Spleen (tissue), 11 donors: ENCODE measurements around the gene CYP4A11. TPM values are rescaled to one million over a fixed set of nuclear protein-coding genes. Genes with fewer than 3 reads are reported as not detected.
"Not testable (repeated sequence)": the region's sequence is repeated elsewhere in the genome, so short reads cannot be mapped to it uniquely, and the experiment has no call there.

Experiments used
- DNase-seq: peaks from one replicate; pipeline ENCODE4 v3.0.0-alpha.2; 2020
- H3K27ac ChIP-seq, 8 donors: fragments of 200-600 bp; sonication (generic) in 7 of 8; 1 replicate in 4 of 8; 2 replicates in 4 of 8; pipeline versions ENCODE4 v1.5.0 to v1.8.0; 2016 to 2021; ENCODE audit warnings: inconsistent platforms in 4 of 8, mild to moderate bottlenecking in 4 of 8, moderate library complexity in 1 of 8
- H3K27me3 ChIP-seq, 7 donors: fragments of 200-600 bp; sonication (generic) in 6 of 7; replicated peaks in 1 of 7; 1 replicate in 4 of 7; 2 replicates in 3 of 7; pipeline versions ENCODE4 v1.5.0 to v1.8.0; 2016 to 2021; ENCODE audit warnings: inconsistent platforms in 3 of 7, mild to moderate bottlenecking in 1 of 7
- H3K36me3 ChIP-seq, 6 donors: fragments of 200-600 bp; sonication (generic) in 5 of 6; 1 replicate in 4 of 6; 2 replicates in 2 of 6; pipeline versions ENCODE4 v1.5.0 to v1.8.0; 2016 to 2021; ENCODE audit warnings: inconsistent platforms in 2 of 6
- H3K4me1 ChIP-seq, 6 donors: fragments of 200-600 bp; sonication (generic) in 5 of 6; 1 replicate in 3 of 6; 2 replicates in 3 of 6; pipeline versions ENCODE4 v1.5.0 to v1.8.0; 2016 to 2021; ENCODE audit warnings: inconsistent platforms in 3 of 6
- H3K4me3 ChIP-seq, 8 donors: fragments of 200-600 bp; sonication (generic) in 7 of 8; 1 replicate in 4 of 8; 2 replicates in 4 of 8; pipeline versions ENCODE4 v1.5.0 to v1.8.0; 2016 to 2021; ENCODE audit warnings: inconsistent platforms in 4 of 8, mild to moderate bottlenecking in 4 of 8, moderate library complexity in 2 of 8
- H3K9me3 ChIP-seq, 8 donors: fragments of 200-600 bp; sonication (generic) in 7 of 8; 1 replicate in 4 of 8; 2 replicates in 4 of 8; pipeline versions ENCODE4 v1.5.0 to v1.8.0; 2016 to 2021; ENCODE audit warnings: inconsistent platforms in 4 of 8
- POLR2A ChIP-seq, 3 donors: fragments of 450-650 bp; IDR thresholded peaks; one replicate each; pipeline ENCODE4 v1.5.1; 2017; ENCODE audit warnings: antibody characterized with exemption in 3 of 3, mild to moderate bottlenecking in 1 of 3
- POLR2AphosphoS5 ChIP-seq, 3 donors: sonication (generic); formaldehyde crosslinking; IDR thresholded peaks; one replicate each; pipeline ENCODE4 v1.5.1; 2017; ENCODE audit warnings: antibody characterized with exemption in 3 of 3
- WGBS, 5 donors: extraction: QIAGEN DNeasy Blood & Tissue Kit in 3 of 5; methylation state at CpG; one replicate each; pipeline versions ENCODE4 v1.1.5 to v1.1.7; 2013 to 2018; 5-methylcytosine and 5-hydroxymethylcytosine counted together
- intact Hi-C: fragments of 100-400 bp; cut with DNase I; formaldehyde crosslinking; loops from one replicate; pipeline ENCODE4 v1.15.0; 2023; ENCODE audit warnings: low total_unique reads
- polyA plus RNA-seq, 3 donors: library from polyadenylated mRNA; stranded (reverse); fragments of 200-250 nt; gene quantifications; one replicate each; pipeline ENCODE4 v1.2.1, GENCODE V29; 2013
- total RNA-seq, 7 donors: library from RNA; depleted of rRNA in 3 of 7; stranded (reverse); fragments of >200 nt in 3 of 7; fragmentation: NEBNext Ultra II Directional in 4 of 7; extraction: Animal tissue kit (Norgen Biotek cat#: 25700) in 4 of 7; gene quantifications; one replicate each; pipeline versions ENCODE4 v1.1.0 to v1.2.1, GENCODE V29; 2016 to 2021
- TF ChIP-seq, protein P1 (sequence below), 11 experiments: fragments of 200-600 bp in 7 of 11; fragments of 450-650 bp in 4 of 11; sonication (generic) in 4 of 11; IDR thresholded peaks in 8 of 11; conservative IDR thresholded peaks in 3 of 11; 1 replicate in 7 of 11; 2 replicates in 4 of 11; pipeline versions ENCODE4 v1.4.0 to v1.8.0; 2016 to 2021; ENCODE audit warnings: antibody characterized with exemption in 11 of 11, inconsistent platforms in 4 of 11, mild to moderate bottlenecking in 1 of 11
- donor health status: healthy with polysubstance abuse.
- donor health status: DM: no; HTN: no; CAD: no; lungs with moderate emphysema.
- donor health status: DM: no; HTN: no; CAD: no.
- donor health status: Bipolar disorder and iron deficiency.
- donor health status: healthy.
- donor health status: DM: no; HTN: no; CAD: no.
- donor health status: DM: yes; HTN: yes; CAD: no.

Gene CYP4A11
- total and polyA plus RNA-seq, 10 donors, result not detected

DNA sequence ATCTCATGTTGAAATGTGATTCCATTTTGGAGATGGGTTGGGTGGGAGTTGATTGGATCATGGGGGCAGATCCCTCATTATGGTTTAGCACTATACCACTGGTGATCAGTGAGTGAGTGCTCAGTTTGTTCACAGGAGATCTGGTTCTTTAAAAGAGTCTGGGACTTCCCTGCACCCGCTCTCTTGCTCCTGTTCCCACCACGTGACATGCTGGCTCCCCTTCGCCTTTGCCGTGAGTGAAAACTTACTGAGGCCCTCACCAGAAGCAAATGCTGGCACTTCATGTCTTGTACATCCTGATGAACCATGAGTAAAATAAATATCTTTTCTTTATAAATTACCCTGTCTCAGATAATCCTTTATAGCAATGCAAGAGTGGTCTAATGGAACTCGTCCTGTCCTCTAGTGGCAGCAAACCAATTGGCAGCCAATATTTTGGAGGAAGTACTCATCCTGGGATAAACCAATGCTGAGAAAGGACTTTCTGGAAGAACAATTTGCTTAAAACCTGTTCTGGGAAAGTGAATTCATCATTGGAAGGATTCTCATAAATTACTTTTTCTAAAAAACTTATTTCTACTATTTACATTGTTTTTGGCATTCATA is 27.8 kb upstream of the CYP4A11 start:
- TF ChIP-seq, protein P1, sequence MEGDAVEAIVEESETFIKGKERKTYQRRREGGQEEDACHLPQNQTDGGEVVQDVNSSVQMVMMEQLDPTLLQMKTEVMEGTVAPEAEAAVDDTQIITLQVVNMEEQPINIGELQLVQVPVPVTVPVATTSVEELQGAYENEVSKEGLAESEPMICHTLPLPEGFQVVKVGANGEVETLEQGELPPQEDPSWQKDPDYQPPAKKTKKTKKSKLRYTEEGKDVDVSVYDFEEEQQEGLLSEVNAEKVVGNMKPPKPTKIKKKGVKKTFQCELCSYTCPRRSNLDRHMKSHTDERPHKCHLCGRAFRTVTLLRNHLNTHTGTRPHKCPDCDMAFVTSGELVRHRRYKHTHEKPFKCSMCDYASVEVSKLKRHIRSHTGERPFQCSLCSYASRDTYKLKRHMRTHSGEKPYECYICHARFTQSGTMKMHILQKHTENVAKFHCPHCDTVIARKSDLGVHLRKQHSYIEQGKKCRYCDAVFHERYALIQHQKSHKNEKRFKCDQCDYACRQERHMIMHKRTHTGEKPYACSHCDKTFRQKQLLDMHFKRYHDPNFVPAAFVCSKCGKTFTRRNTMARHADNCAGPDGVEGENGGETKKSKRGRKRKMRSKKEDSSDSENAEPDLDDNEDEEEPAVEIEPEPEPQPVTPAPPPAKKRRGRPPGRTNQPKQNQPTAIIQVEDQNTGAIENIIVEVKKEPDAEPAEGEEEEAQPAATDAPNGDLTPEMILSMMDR (IDR thresholded peaks at IDR 0.05 in 8 of 11, conservative IDR thresholded peaks at IDR 0.05 in 3 of 11), result no peak
- TF ChIP-seq POLR2AphosphoS5 (IDR thresholded peaks at IDR 0.05), result no peak
- no peak for TF ChIP-seq POLR2A (IDR thresholded peaks at IDR 0.05)
- no peak overlapping the region for H3K4me3 ChIP-seq
- intact Hi-C loops, result no loop called here
- no peak for DNase-seq
- WGBS, 5 donors, result 67 to 75% (median 72%) methylated on average over 5 of the region's 5 CpGs
- H3K27ac ChIP-seq, result no peak overlapping the region
- H3K9me3 ChIP-seq, result peaks cover 0 to 8% (median 0%) of the 10 kb centered on the region in 8 donors
- no peaks in the 10 kb centered on the region for H3K36me3 ChIP-seq
- no peaks in the 10 kb centered on the region for H3K4me1 ChIP-seq
- H3K27me3 ChIP-seq, result peaks cover 0 to 26% (median 0%) of the 10 kb centered on the region in 7 donors

DNA sequence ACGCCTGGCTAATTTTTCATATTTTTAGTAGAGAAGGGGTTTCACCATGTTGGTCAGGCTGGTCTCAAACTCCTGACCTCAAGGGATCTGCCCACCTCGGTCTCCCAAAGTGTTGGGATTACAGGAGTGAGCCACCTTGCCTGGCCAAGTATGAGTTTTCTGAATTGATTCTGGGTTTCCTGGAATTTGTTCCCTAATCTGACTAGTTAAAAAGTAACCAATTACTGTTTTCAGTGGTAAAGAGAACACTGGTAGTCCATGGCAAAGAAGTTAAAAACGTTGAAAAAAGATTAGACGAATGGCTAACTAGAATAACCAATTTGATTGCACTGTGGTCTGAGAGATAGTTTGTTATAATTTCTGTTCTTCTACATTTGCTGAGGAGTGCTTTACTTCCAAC is 21.0 kb upstream of the CYP4A11 start:
- H3K27me3 ChIP-seq, result peaks cover 0 to 15% (median 0%) of the 10 kb centered on the region in 7 donors
- H3K27ac ChIP-seq, H3K36me3 ChIP-seq, DNase-seq, H3K4me1 ChIP-seq, H3K4me3 ChIP-seq, intact Hi-C loops, H3K9me3 ChIP-seq: not testable (repeated sequence)
- 60 to 78% (median 74%) methylated on average over 4 of the region's 4 CpGs for WGBS, 5 donors

DNA sequence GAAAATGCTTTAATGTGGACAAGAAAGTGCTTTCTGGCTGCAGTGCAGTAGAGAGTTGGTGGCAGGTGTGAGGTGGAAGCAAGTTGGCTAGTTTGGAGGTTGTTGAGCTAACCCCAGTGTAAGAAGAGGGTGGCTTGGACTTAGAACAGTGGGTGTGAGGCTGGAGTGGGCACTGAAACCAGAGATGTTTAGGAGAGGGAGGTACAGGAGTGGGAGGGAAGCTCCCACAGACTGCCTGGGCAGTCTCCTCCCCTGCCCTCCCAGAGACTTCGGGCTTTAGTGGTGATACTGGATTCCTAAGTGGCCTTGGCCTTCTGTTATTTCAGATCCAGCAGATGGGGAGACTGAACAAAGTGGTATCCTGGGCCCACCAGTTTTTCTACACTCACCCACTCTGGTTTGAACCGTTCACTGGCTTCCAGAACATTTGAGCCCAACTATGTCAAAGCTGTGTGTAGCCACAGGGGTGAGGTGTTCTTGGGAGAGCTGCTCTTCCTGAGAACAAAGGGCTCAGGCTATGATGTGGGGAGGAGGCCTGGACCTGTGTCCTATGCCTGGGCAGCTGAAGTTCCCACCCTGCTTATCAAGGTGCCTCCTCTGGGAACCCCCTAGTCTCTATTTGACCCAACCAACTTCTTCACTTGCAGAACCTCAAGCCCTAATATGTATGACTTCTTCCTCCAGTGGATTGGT is 19.9 kb upstream of the CYP4A11 start:
- no peak overlapping the region for H3K4me3 ChIP-seq
- H3K9me3 ChIP-seq, result no peaks in the 10 kb centered on the region
- DNase-seq, result no peak
- intact Hi-C loops, result no loop called here
- 59 to 87% (median 79%) methylated on average over 2 of the region's 2 CpGs for WGBS, 5 donors
- H3K27ac ChIP-seq, result no peak overlapping the region
- no peaks in the 10 kb centered on the region for H3K4me1 ChIP-seq
- H3K36me3 ChIP-seq, result no peaks in the 10 kb centered on the region
- TF ChIP-seq POLR2AphosphoS5 (IDR thresholded peaks at IDR 0.05) (no peak), POLR2A (IDR thresholded peaks at IDR 0.05) (no peak)
- TF ChIP-seq, protein P1 (IDR thresholded peaks at IDR 0.05 in 8 of 11, conservative IDR thresholded peaks at IDR 0.05 in 3 of 11), result no peak
- peaks cover 0 to 11% (median 0%) of the 10 kb centered on the region in 7 donors for H3K27me3 ChIP-seq

DNA sequence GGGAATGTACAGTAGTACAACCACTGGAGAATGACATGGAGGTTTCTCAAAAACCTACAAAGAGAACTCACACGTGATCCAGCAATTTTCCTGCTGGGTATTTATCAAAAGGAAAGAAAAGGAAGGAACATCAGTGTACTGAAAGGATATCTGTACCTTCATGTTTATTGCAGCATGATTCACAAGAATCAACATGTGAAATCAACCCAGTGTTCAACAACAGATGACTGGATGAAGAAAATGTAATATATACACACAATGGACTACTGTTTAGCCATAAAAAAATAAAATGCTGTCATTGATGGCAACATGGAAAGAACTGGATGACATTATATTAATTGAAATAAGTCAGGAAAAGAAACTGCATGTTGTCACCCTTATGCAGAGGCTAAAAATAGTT is 19.0 kb upstream of the CYP4A11 start:
- WGBS, 5 donors, result 21 to 63% (median 46%) methylated on average over 1 of the region's 1 CpG
- no peak for TF ChIP-seq POLR2A (IDR thresholded peaks at IDR 0.05)
- TF ChIP-seq, protein P1 (IDR thresholded peaks at IDR 0.05 in 8 of 11, conservative IDR thresholded peaks at IDR 0.05 in 3 of 11), result no peak
- no peak for TF ChIP-seq POLR2AphosphoS5 (IDR thresholded peaks at IDR 0.05)
- no peak for DNase-seq
- H3K36me3 ChIP-seq, result no peaks in the 10 kb centered on the region
- H3K4me1 ChIP-seq, result no peaks in the 10 kb centered on the region
- intact Hi-C loops, result no loop called here
- peaks cover 0 to 7% (median 0%) of the 10 kb centered on the region in 7 donors for H3K27me3 ChIP-seq
- H3K9me3 ChIP-seq, result no peaks in the 10 kb centered on the region
- no peak overlapping the region for H3K27ac ChIP-seq
- H3K4me3 ChIP-seq, result no peak overlapping the region

DNA sequence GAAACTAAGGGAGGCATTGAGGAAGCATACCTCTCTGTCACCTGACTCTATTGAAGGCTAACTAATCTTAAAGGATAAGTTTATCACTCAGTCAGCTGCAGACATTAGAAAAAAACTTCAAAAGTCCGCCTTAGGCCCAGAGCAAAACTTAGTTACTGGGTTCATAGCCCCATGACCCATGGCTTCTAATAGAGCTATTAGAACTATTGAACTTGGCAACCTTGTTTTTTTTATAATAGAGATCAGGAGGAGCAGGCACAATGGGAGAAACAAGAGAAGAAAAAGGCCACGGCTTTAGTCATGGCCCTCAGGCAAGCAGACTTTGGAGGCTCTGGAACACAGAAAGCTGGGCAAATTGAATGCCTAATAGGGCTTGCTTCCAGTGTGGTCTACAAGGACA is 13.8 kb upstream of the CYP4A11 start:
- H3K4me1 ChIP-seq, H3K9me3 ChIP-seq, H3K27ac ChIP-seq, intact Hi-C loops, DNase-seq, H3K36me3 ChIP-seq, H3K4me3 ChIP-seq: not testable (repeated sequence)
- H3K27me3 ChIP-seq, result peaks cover 0 to 17% (median 0%) of the 10 kb centered on the region in 7 donors
- WGBS, 5 donors, result 78 to 92% (median 83%) methylated on average over 2 of the region's 2 CpGs

DNA sequence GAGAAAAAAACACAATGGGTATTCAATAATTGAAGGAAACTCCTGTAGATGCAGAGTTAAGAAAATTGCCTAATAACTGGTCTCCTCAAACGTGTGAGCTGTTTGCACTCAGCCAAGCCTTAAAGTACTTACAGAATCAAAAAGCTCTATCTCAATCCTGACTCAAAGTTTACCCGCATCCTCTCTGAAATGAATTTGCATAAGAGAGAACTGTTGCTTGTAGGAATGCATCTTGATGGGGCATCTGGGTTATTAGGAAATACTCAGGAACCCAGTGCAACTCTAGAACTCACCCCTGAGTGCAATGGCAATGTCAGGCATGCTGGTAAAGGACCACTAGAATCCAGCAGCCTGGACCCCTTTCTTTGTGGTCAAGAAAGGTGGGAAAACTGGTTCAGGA is 12.6 kb upstream of the CYP4A11 start:
- H3K27ac ChIP-seq, intact Hi-C loops, H3K9me3 ChIP-seq, H3K36me3 ChIP-seq, DNase-seq, H3K4me1 ChIP-seq, H3K4me3 ChIP-seq: not testable (repeated sequence)
- WGBS, 5 donors, result 36 to 56% (median 44%) methylated on average over 2 of the region's 2 CpGs
- peaks cover 0 to 17% (median 0%) of the 10 kb centered on the region in 7 donors for H3K27me3 ChIP-seq

DNA sequence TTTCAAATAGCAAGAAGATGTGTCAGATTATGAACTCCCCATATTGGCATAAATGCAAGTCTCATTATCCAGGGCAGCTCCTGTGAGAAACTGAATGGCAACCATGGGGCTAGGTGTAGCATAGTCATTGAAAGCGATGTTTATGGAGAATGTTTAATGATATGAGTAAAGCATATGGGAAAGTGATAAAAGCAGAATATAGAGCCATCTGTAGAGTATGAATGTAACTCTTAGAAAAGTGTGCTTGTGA is 8.1 kb upstream of the CYP4A11 start:
- H3K4me3 ChIP-seq, H3K9me3 ChIP-seq, H3K4me1 ChIP-seq, intact Hi-C loops, DNase-seq, H3K36me3 ChIP-seq, H3K27ac ChIP-seq: not testable (repeated sequence)
- peaks cover 0 to 20% (median 0%) of the 10 kb centered on the region in 7 donors for H3K27me3 ChIP-seq
- WGBS, 5 donors, result 92 to 100% (median 95%) methylated on average over 1 of the region's 1 CpG
